Smooth muscle cell (in vitro differentiated cells): ENCODE measurements around the gene FANK1. TPM values are rescaled to one million over a fixed set of nuclear protein-coding genes. Genes with fewer than 3 reads are reported as not detected.
A peak's percentile ranks its signal among the peaks of the same experiment; 100 is the strongest.
"Not testable (repeated sequence)": the region's sequence is repeated elsewhere in the genome, so short reads cannot be mapped to it uniquely, and the experiment has no call there.

Experiments
- DNase-seq: peaks from one replicate; lab custom pipeline; 2025; ENCODE audit not compliant: unreplicated experiment; lab: John Stamatoyannopoulos, UW
- H2AFZ ChIP-seq: fragments of 200-600 bp; sonication (generic); 2 replicates; pipeline ENCODE4 v1.6.0; 2016; ENCODE audit warnings: antibody characterized with exemption, low read depth, mild to moderate bottlenecking
- H3F3A ChIP-seq: fragments of 200-600 bp; sonication (generic); 2 replicates; pipeline ENCODE4 v1.6.0; 2017; ENCODE audit warnings: antibody characterized with exemption, low read depth
- H3K27ac ChIP-seq: fragments of 200-600 bp; sonication (generic); 2 replicates; pipeline ENCODE4 v1.5.1; 2016; ENCODE audit warnings: low read depth, mild to moderate bottlenecking
- H3K27me3 ChIP-seq: fragments of 200-600 bp; sonication (generic); 2 replicates; pipeline ENCODE4 v1.6.1; 2016; ENCODE audit warnings: low read depth, mild to moderate bottlenecking
- H3K36me3 ChIP-seq: fragments of 200-600 bp; sonication (generic); 2 replicates; pipeline ENCODE4 v1.5.1; 2016; ENCODE audit warnings: low read depth
- H3K4me1 ChIP-seq: fragments of 200-600 bp; sonication (generic); 2 replicates; pipeline ENCODE4 v1.5.1; 2016; ENCODE audit warnings: low read depth
- H3K4me2 ChIP-seq: fragments of 200-600 bp; sonication (generic); 2 replicates; pipeline ENCODE4 v1.6.0; 2016; ENCODE audit warnings: mild to moderate bottlenecking
- H3K4me3 ChIP-seq: fragments of 200-600 bp; sonication (generic); 2 replicates; pipeline ENCODE4 v1.5.1; 2016; ENCODE audit warnings: mild to moderate bottlenecking
- H3K79me2 ChIP-seq: fragments of 200-600 bp; sonication (generic); 2 replicates; pipeline ENCODE4 v1.6.0; 2016; ENCODE audit warnings: low read depth, mild to moderate bottlenecking
- H3K9ac ChIP-seq: fragments of 200-600 bp; sonication (generic); 2 replicates; pipeline ENCODE4 v1.6.0; 2016; ENCODE audit warnings: low read depth
- H3K9me3 ChIP-seq: fragments of 200-600 bp; sonication (generic); replicated peaks from 2 replicates; pipeline ENCODE4 v1.5.1; 2016; ENCODE audit warnings: low read depth
- H4K20me1 ChIP-seq: fragments of 200-600 bp; sonication (generic); 2 replicates; pipeline ENCODE4 v1.6.0; 2016; ENCODE audit warnings: low read depth
- CTCF ChIP-seq: fragments of 200-600 bp; sonication (generic); IDR thresholded peaks from 2 replicates; pipeline ENCODE4 v1.5.1; 2017; ENCODE audit warnings: borderline replicate concordance, mild to moderate bottlenecking, antibody characterized with exemption; ENCODE audit not compliant: insufficient read depth, poor library complexity, severe bottlenecking
- WGBS: methylation state at CpG from one replicate; pipeline ENCODE4 v1.1.7; 2016; ENCODE audit warnings: low lambda C conversion rate; 5-methylcytosine and 5-hydroxymethylcytosine counted together
- polyA plus RNA-seq: library from polyadenylated mRNA; unstranded; fragments of >200 nt; fragmentation: Nextera tagmentation; extraction: Ambion mirVana; gene quantifications from 2 replicates; pipeline ENCODE4 v1.2.1, GENCODE V29; 2016
- total RNA-seq: library from RNA; depleted of rRNA; stranded (reverse); fragments of >200 nt; gene quantifications from 2 replicates; pipeline ENCODE4 v1.2.3, GENCODE V29; 2014

Gene FANK1
- total and polyA plus RNA-seq, 2 experiments from 2014 or later = 5.8 to 6.6 TPM

DNA sequence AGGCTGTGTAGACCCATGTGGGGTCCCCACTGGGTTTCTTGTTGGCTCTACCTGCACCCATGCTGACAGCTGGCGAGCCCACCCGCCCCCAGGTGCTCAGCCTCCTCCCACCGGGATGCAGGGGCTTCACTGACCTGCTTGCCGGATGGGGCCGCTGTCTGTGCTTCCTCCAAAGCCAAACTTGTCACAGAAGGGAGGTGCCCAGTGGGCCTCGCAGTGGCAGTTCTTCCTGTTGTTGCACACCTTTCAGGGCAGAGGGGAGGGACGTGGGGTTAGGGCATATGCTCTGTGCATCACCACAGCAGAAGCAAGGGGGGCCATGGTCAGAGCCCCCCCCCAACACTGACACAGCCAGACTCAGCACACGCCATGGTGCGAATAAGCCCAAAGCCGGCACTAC lies 146.5 kb downstream of the FANK1 start:
- Histone ChIP-seq H3K4me3 (no peak overlapping the region), H3K4me1 (peaks cover 11% of the 10 kb centered on the region), H2AFZ (no peak overlapping the region), H3K36me3 (peaks cover 5% of the 10 kb centered on the region), H3K9me3 (no peaks in the 10 kb centered on the region), H3K4me2 (no peak overlapping the region), H3K27me3 (no peaks in the 10 kb centered on the region), H4K20me1 (no peaks in the 10 kb centered on the region), H3K79me2 (no peaks in the 10 kb centered on the region), H3K27ac (peak overlapping the region; percentile 95), H3K9ac (no peak overlapping the region), H3F3A (no peaks in the 10 kb centered on the region)
- no peak for DNase-seq
- 99% methylated on average over 8 of the region's 10 CpGs for WGBS
- TF ChIP-seq CTCF = no peak

DNA sequence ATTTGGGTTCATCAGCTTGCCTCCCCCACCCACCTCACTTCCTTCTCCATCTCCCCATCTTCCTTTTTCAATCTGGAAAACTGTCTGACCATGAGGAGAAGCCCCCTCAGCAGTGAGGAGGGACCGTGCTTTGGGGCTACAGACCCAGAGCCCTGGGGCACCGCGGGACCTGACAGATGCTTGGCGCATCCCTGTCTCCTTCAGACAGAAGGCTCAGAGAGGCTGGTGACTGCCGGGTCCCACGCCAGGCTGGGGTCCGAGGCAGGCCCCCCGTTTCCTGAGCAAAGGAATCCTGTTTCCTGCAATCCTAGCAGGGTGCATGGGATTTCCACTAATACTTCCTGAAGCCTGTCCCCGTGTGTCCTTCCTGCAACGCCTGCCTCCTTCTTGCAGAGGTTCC lies 147.0 kb downstream of the FANK1 start:
- TF ChIP-seq CTCF = no peak
- 97% methylated on average over 10 of the region's 10 CpGs for WGBS
- no peak overlapping the region for H3K9ac ChIP-seq
- H4K20me1 ChIP-seq = no peaks in the 10 kb centered on the region
- H3K4me3 ChIP-seq = no peak overlapping the region
- no peaks in the 10 kb centered on the region for H3K79me2 ChIP-seq
- no peaks in the 10 kb centered on the region for H3K27me3 ChIP-seq
- no peak overlapping the region for H2AFZ ChIP-seq
- H3K4me1 ChIP-seq = peaks cover 11% of the 10 kb centered on the region
- H3K9me3 ChIP-seq = no peaks in the 10 kb centered on the region
- H3F3A ChIP-seq = no peaks in the 10 kb centered on the region
- H3K36me3 ChIP-seq = peaks cover 3% of the 10 kb centered on the region
- H3K27ac ChIP-seq = peak overlapping the region; percentile 95
- DNase-seq = no peak
- H3K4me2 ChIP-seq = no peak overlapping the region

DNA sequence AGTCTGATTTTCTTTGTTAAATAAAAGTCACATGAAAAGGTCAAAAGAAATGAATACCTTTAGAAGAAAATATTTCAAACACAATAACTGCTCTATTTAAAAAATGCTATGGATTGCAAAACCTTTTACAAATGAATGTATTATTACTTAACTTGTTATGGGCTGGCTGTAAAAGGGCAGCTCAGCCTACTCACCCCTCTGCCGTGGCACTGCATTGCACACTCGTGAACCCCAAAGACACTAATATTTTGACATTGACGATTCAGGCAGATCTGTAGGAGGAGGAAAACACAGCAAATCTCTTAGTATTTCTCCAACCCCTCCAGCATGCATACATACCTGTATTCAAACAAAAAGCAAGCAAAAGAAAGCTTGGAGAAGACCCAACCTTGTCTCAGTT lies 149.5 kb downstream of the FANK1 start:
- DNase-seq = no peak
- Histone ChIP-seq H4K20me1 (no peaks in the 10 kb centered on the region), H3K4me3 (no peak overlapping the region), H3K9me3 (no peaks in the 10 kb centered on the region), H2AFZ (no peak overlapping the region), H3K9ac (no peak overlapping the region), H3K27ac (peak overlapping the region; percentile 100), H3F3A (peaks cover 13% of the 10 kb centered on the region), H3K27me3 (no peaks in the 10 kb centered on the region), H3K4me2 (no peak overlapping the region), H3K79me2 (no peaks in the 10 kb centered on the region), H3K36me3 (no peaks in the 10 kb centered on the region), H3K4me1 (peaks cover 19% of the 10 kb centered on the region)
- WGBS = 68% methylated on average over 3 of the region's 3 CpGs
- TF ChIP-seq CTCF = no peak

DNA sequence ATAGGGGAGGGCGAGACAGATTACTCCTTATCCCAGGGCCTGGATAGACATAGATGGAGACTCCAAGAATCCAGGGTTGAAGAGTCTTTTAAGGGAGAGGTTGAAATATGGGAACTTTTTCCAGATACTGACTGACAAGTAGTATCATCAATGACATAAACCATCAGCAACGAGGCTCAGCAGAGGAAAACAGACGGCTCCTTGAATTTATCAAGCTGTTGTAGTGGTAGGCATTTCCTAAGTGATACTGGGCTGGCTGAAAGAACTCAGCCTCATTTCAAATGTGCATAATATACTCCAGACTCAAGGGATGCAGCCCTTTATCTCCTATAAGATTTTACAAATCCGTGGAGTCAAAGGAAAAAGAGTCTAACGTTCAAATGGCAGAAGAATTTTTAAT lies 150.5 kb downstream of the FANK1 start:
- no peaks in the 10 kb centered on the region for H3K9me3 ChIP-seq
- no peak overlapping the region for H2AFZ ChIP-seq
- H3K4me2 ChIP-seq = peak overlapping the region; percentile 22
- H3K4me1 ChIP-seq = peaks cover 15% of the 10 kb centered on the region
- peaks cover 16% of the 10 kb centered on the region for H3F3A ChIP-seq
- no peaks in the 10 kb centered on the region for H3K27me3 ChIP-seq
- H3K79me2 ChIP-seq = no peaks in the 10 kb centered on the region
- 36% methylated on average over 5 of the region's 5 CpGs for WGBS
- H3K27ac ChIP-seq = peak overlapping the region; percentile 100
- TF ChIP-seq CTCF = no peak
- H4K20me1 ChIP-seq = no peaks in the 10 kb centered on the region
- no peaks in the 10 kb centered on the region for H3K36me3 ChIP-seq
- H3K9ac ChIP-seq = no peak overlapping the region
- no peak for DNase-seq
- no peak overlapping the region for H3K4me3 ChIP-seq

GRCh38 chr10:126047749-126048148 lies 151.4 kb downstream of the FANK1 start:
- H3K79me2 ChIP-seq, DNase-seq, H4K20me1 ChIP-seq, H3K27me3 ChIP-seq, H2AFZ ChIP-seq, H3K9me3 ChIP-seq, H3K4me3 ChIP-seq, H3K9ac ChIP-seq, H3K36me3 ChIP-seq, H3K4me2 ChIP-seq: not testable (repeated sequence)
- Histone ChIP-seq H3F3A (peaks cover 16% of the 10 kb centered on the region), H3K4me1 (peaks cover 13% of the 10 kb centered on the region), H3K27ac (peak overlapping the region; percentile 100)
- 98% methylated on average over 1 of the region's 1 CpG for WGBS
